HL-60 (cell line): ENCODE data around the gene CPVL.

ENCODE experiments used
- DNase-seq, 2 experiments: peaks; one replicate each; pipeline ENCODE4 v3.0.0-alpha.2; 2010 to 2020; ENCODE audit warnings: low read depth in 1 of 2, low spot score in 1 of 2
- H3K27ac ChIP-seq: fragments of 250-450 bp; sonication (Bioruptor Pico); replicated peaks from 2 replicates; pipeline ENCODE4 v1.5.1; 2020; ENCODE audit warnings: mild to moderate bottlenecking, moderate library complexity
- H3K27me3 ChIP-seq: fragments of 250-450 bp; sonication (Bioruptor Pico); 2 replicates; pipeline ENCODE4 v1.5.1; 2021; ENCODE audit warnings: mild to moderate bottlenecking, moderate library complexity; ENCODE audit not compliant: insufficient read depth, poor library complexity, severe bottlenecking
- H3K4me3 ChIP-seq: replicated peaks from 2 replicates; pipeline ENCODE4 v1.5.1; 2011; ENCODE audit warnings: mild to moderate bottlenecking, control low read depth, low read length; ENCODE audit not compliant: insufficient read depth
- CTCF ChIP-seq: IDR thresholded peaks from one replicate; pipeline ENCODE4 v1.5.1; 2011; ENCODE audit warnings: low read length, control low read depth, inconsistent platforms; ENCODE audit not compliant: insufficient read depth
- GABPA ChIP-seq: IDR thresholded peaks from 2 replicates; pipeline ENCODE4 v1.6.1; 2012; ENCODE audit warnings: low read depth
- POLR2AphosphoS5 ChIP-seq: IDR thresholded peaks from 2 replicates; pipeline ENCODE4 v1.6.1; 2012; ENCODE audit warnings: low read depth
- REST ChIP-seq: IDR thresholded peaks from 2 replicates; pipeline ENCODE4 v1.6.1; 2012; ENCODE audit warnings: low read depth; ENCODE audit not compliant: insufficient replicate concordance
- SPI1 ChIP-seq: IDR thresholded peaks from 2 replicates; pipeline ENCODE4 v1.6.1; 2012; ENCODE audit warnings: low read depth, mild to moderate bottlenecking, borderline replicate concordance

CPVL gene

GRCh38 chr7:29138588-29138987, 7.7 kb downstream of the CPVL start:
- H3K27ac ChIP-seq, result no peak overlapping the region
- no peaks in the 10 kb centered on the region for H3K27me3 ChIP-seq
- H3K4me3 ChIP-seq, result no peak overlapping the region
- no peak for DNase-seq
- TF ChIP-seq REST (no peak), SPI1 (no peak), CTCF (no peak), GABPA (no peak), POLR2AphosphoS5 (no peak)

- no peak overlapping the region for H3K4me3 ChIP-seq
- DNase-seq, result peak; percentile 6 to 34
- H3K27me3 ChIP-seq, result no peaks in the 10 kb centered on the region
- TF ChIP-seq REST (no peak), SPI1 (peak; percentile 92), GABPA (no peak), POLR2AphosphoS5 (no peak)
- no peak overlapping the region for H3K27ac ChIP-seq
Observed at GRCh38 chr7:29135846-29136245, 10.5 kb downstream of the CPVL start.

GRCh38 chr7:29132980-29133379, 13.4 kb downstream of the CPVL start:
- Histone ChIP-seq H3K27me3 (no peaks in the 10 kb centered on the region), H3K27ac (no peak overlapping the region), H3K4me3 (no peak overlapping the region)
- TF ChIP-seq CTCF, result no peak
- no peak for TF ChIP-seq SPI1
- no peak for TF ChIP-seq REST
- TF ChIP-seq GABPA, result no peak
- TF ChIP-seq POLR2AphosphoS5, result no peak
- DNase-seq, result no peak

GRCh38 chr7:29131678-29132077, 14.7 kb downstream of the CPVL start:
- TF ChIP-seq POLR2AphosphoS5, result no peak
- no peak for TF ChIP-seq GABPA
- no peak for TF ChIP-seq CTCF
- no peak for TF ChIP-seq SPI1
- no peak for TF ChIP-seq REST
- Histone ChIP-seq H3K27me3 (no peaks in the 10 kb centered on the region), H3K27ac (no peak overlapping the region), H3K4me3 (no peak overlapping the region)
- DNase-seq, result no peak
